H9 (cell line): ENCODE measurements around the gene PDF. TPM values are rescaled to one million over a fixed set of nuclear protein-coding genes. Genes with fewer than 3 reads are reported as not detected.

Experiments used
- DNase-seq: peaks from one replicate; pipeline ENCODE4 v3.0.0-alpha.2; 2017
- H2AFZ ChIP-seq: one replicate; pipeline ENCODE4 v1.6.1; 2013; ENCODE audit warnings: mild to moderate bottlenecking, low read length, control low read depth, moderate library complexity
- H2AK5ac ChIP-seq: 2 replicates; pipeline ENCODE4 v1.6.1; 2013; ENCODE audit warnings: low read length, control low read depth, mixed read lengths; ENCODE audit not compliant: insufficient read length
- H2BK120ac ChIP-seq: one replicate; pipeline ENCODE4 v1.6.1; 2013; ENCODE audit warnings: low read depth, mild to moderate bottlenecking, low read length, control low read depth, inconsistent platforms; ENCODE audit not compliant: poor library complexity, severe bottlenecking
- H2BK12ac ChIP-seq: 2 replicates; pipeline ENCODE4 v1.6.1; 2013; ENCODE audit warnings: low read length, control low read depth, mixed read lengths, low read depth; ENCODE audit not compliant: insufficient read length
- H2BK15ac ChIP-seq: 2 replicates; pipeline ENCODE4 v1.6.1; 2013; ENCODE audit warnings: low read depth, low read length, control low read depth
- H2BK20ac ChIP-seq: one replicate; pipeline ENCODE4 v1.6.1; 2013; ENCODE audit warnings: low read depth, mild to moderate bottlenecking, low read length, control low read depth, inconsistent platforms; ENCODE audit not compliant: poor library complexity, severe bottlenecking
- H2BK5ac ChIP-seq: 2 replicates; pipeline ENCODE4 v1.6.1; 2013; ENCODE audit warnings: low read length, control low read depth, mixed read lengths; ENCODE audit not compliant: insufficient read length
- H3K14ac ChIP-seq: 2 replicates; pipeline ENCODE4 v1.6.1; 2013; ENCODE audit warnings: low read length, control low read depth; ENCODE audit not compliant: insufficient read depth
- H3K18ac ChIP-seq: 2 replicates; pipeline ENCODE4 v1.6.1; 2013; ENCODE audit warnings: low read depth, mild to moderate bottlenecking, mixed read lengths, low read length, control low read depth; ENCODE audit not compliant: insufficient read length
- H3K23ac ChIP-seq: 2 replicates; pipeline ENCODE4 v1.6.1; 2013; ENCODE audit warnings: low read length, control low read depth, mixed read lengths, low read depth; ENCODE audit not compliant: insufficient read length
- H3K23me2 ChIP-seq: 2 replicates; pipeline ENCODE4 v1.6.1; 2013; ENCODE audit warnings: low read depth, mild to moderate bottlenecking, mixed read lengths, low read length, control low read depth; ENCODE audit not compliant: insufficient read length, poor library complexity, severe bottlenecking
- H3K27ac ChIP-seq: 2 replicates; pipeline ENCODE4 v1.5.1; 2013; ENCODE audit warnings: low read length, control low read depth, mixed read lengths, low read depth; ENCODE audit not compliant: insufficient read length
- H3K27me3 ChIP-seq: 2 replicates; pipeline ENCODE4 v1.6.1; 2013; ENCODE audit warnings: low read length, control low read depth, inconsistent platforms; ENCODE audit not compliant: insufficient read depth
- H3K4ac ChIP-seq: 2 replicates; pipeline ENCODE4 v1.6.1; 2013; ENCODE audit warnings: low read depth, mild to moderate bottlenecking, control low read depth, inconsistent platforms, low read length, moderate library complexity
- H3K4me1 ChIP-seq: 2 replicates; pipeline ENCODE4 v1.6.1; 2013; ENCODE audit warnings: low read length, control low read depth, inconsistent platforms; ENCODE audit not compliant: insufficient read depth
- H3K4me2 ChIP-seq: 2 replicates; pipeline ENCODE4 v1.6.1; 2013; ENCODE audit warnings: low read length, control low read depth, mixed read lengths; ENCODE audit not compliant: insufficient read length, insufficient read depth
- H3K56ac ChIP-seq: 2 replicates; pipeline ENCODE4 v1.6.1; 2013; ENCODE audit warnings: low read depth, mild to moderate bottlenecking, mixed read lengths, low read length, control low read depth; ENCODE audit not compliant: insufficient read length
- H3K79me1 ChIP-seq: 2 replicates; pipeline ENCODE4 v1.6.1; 2013; ENCODE audit warnings: low read depth, mild to moderate bottlenecking, moderate library complexity, low read length, control low read depth, inconsistent platforms; ENCODE audit not compliant: insufficient read depth, poor library complexity, severe bottlenecking
- H3K79me2 ChIP-seq: 2 replicates; pipeline ENCODE4 v1.6.1; 2013; ENCODE audit warnings: low read length, control low read depth, inconsistent platforms; ENCODE audit not compliant: insufficient read depth
- H3K9ac ChIP-seq: 2 replicates; pipeline ENCODE4 v1.6.1; 2013; ENCODE audit warnings: low read length, control low read depth, mixed read lengths; ENCODE audit not compliant: insufficient read length; ENCODE audit errors: extremely low read depth
- H3K9me3 ChIP-seq: one replicate; pipeline ENCODE4 v1.6.1; 2013; ENCODE audit warnings: low read depth, low read length, inconsistent platforms; ENCODE audit not compliant: control insufficient read depth
- H3T11ph ChIP-seq: one replicate; pipeline ENCODE4 v1.6.1; 2013; ENCODE audit warnings: mild to moderate bottlenecking, low read length, control low read depth, inconsistent platforms
- H4K20me1 ChIP-seq: one replicate; pipeline ENCODE4 v1.6.1; 2013; ENCODE audit not compliant: control insufficient read depth, insufficient read length, insufficient read depth
- H4K5ac ChIP-seq: 2 replicates; pipeline ENCODE4 v1.6.1; 2013; ENCODE audit warnings: low read depth, mild to moderate bottlenecking, mixed read lengths, low read length, control low read depth; ENCODE audit not compliant: insufficient read length
- H4K8ac ChIP-seq: replicated peaks from 2 replicates; pipeline ENCODE4 v1.6.1; 2013; ENCODE audit warnings: low read length, control low read depth, mixed read lengths, low read depth; ENCODE audit not compliant: insufficient read length
- H4K91ac ChIP-seq: 2 replicates; pipeline ENCODE4 v1.6.1; 2013; ENCODE audit warnings: low read depth, mild to moderate bottlenecking, moderate library complexity, mixed read lengths, low read length, control low read depth; ENCODE audit not compliant: insufficient read length
- H3K27ac Mint-ChIP-seq, 3 experiments: 2 replicates in 2 of 3; 3 replicates in 1 of 3; pipeline ENCODE4 v1.8.0; 2020 to 2021; ENCODE audit warnings: mixed read lengths in 3 of 3, mild to moderate bottlenecking in 1 of 3, moderate library complexity in 1 of 3
- H3K27me3 Mint-ChIP-seq: 2 replicates; pipeline ENCODE4 v1.8.0; 2021; ENCODE audit warnings: low read depth, mild to moderate bottlenecking, moderate library complexity, mixed read lengths
- H3K36me3 Mint-ChIP-seq, 3 experiments: 2 replicates in 2 of 3; 3 replicates in 1 of 3; pipeline ENCODE4 v1.8.0; 2020 to 2021; ENCODE audit warnings: low read depth in 3 of 3, mixed read lengths in 3 of 3; ENCODE audit not compliant: insufficient read depth in 1 of 3
- H3K4me1 Mint-ChIP-seq, 2 experiments: 2 replicates each; pipeline ENCODE4 v1.8.0; 2020; ENCODE audit warnings: mixed read lengths in 2 of 2
- H3K4me3 Mint-ChIP-seq, 2 experiments: 2 replicates in 1 of 2; 3 replicates in 1 of 2; pipeline ENCODE4 v1.8.0; 2020 to 2021; ENCODE audit warnings: mild to moderate bottlenecking in 2 of 2, mixed read lengths in 2 of 2, moderate library complexity in 1 of 2
- H3K9me3 Mint-ChIP-seq, 2 experiments: 2 replicates in 1 of 2; 3 replicates in 1 of 2; pipeline ENCODE4 v1.8.0; 2020; ENCODE audit warnings: mild to moderate bottlenecking in 2 of 2, mixed read lengths in 2 of 2, moderate library complexity in 1 of 2
- CTCF ChIP-seq: fragments of 200-600 bp; sonication (generic); conservative IDR thresholded peaks from 3 replicates; pipeline ENCODE4 v1.8.0; 2021; ENCODE audit warnings: antibody characterized with exemption, mild to moderate bottlenecking
- WGBS: extraction: QIAGEN DNeasy Blood & Tissue Kit; methylation state at CpG from one replicate; pipeline ENCODE4 v1.1.7; 2013; ENCODE audit warnings: missing lambda C conversion rate, low lambda C conversion rate, mixed read lengths; ENCODE audit not compliant: insufficient read length; ENCODE audit errors: extremely low coverage; 5-methylcytosine and 5-hydroxymethylcytosine counted together
- total RNA-seq: library from RNA; stranded (reverse); gene quantifications from 2 replicates; pipeline ENCODE4 v1.2.1, GENCODE V29; 2021

Gene PDF
- total RNA-seq, 1 experiment from 2014 or later, result 36.4 TPM

GRCh38 chr16:69350536-69351133 lies 20.2 kb upstream of the PDF start:
- no CpG with 5 or more reads among the region's 6 CpGs for WGBS
- Mint-ChIP-seq H3K27ac (no peak overlapping the region), H3K4me3 (no peak overlapping the region), H3K36me3 (peaks cover 0 to 10% (median 4%) of the 10 kb centered on the region in 3 experiments; a peak in 4 of 7 replicates), H3K4me1 (no peaks in the 10 kb centered on the region), H3K27me3 (no peaks in the 10 kb centered on the region), H3K9me3 (no peaks in the 10 kb centered on the region)
- Histone ChIP-seq H3K4me2 (no peak overlapping the region), H3K27ac (no peak overlapping the region), H4K5ac (no peak overlapping the region), H2BK20ac (no peak overlapping the region), H2BK5ac (no peak overlapping the region), H3K23ac (no peak overlapping the region), H2BK15ac (no peak overlapping the region), H4K91ac (no peak overlapping the region), H3K9me3 (no peaks in the 10 kb centered on the region), H3K27me3 (no peaks in the 10 kb centered on the region), H2AFZ (no peak overlapping the region), H3K4me1 (no peaks in the 10 kb centered on the region), H3K4ac (no peak overlapping the region), H3K18ac (no peak overlapping the region), H3K56ac (no peak overlapping the region), H3K14ac (no peak overlapping the region), H3K79me2 (no peaks in the 10 kb centered on the region), H3K23me2 (no peaks in the 10 kb centered on the region), H2AK5ac (no peak overlapping the region), H3K79me1 (no peaks in the 10 kb centered on the region), H4K8ac (no peak overlapping the region), H2BK12ac (no peak overlapping the region), H2BK120ac (peak overlapping the region; percentile 7), H3K9ac (no peak overlapping the region), H3T11ph (no peak overlapping the region), H4K20me1 (no peaks in the 10 kb centered on the region)
- DNase-seq, result no peak
- TF ChIP-seq CTCF, result no peak
